Measurements from ENCODE around the gene PINLYP.
A peak's percentile ranks its signal among the peaks of the same experiment; 100 is the strongest.

PINLYP gene

GRCh38 chr19:43560687-43561086 is 14.9 kb upstream of the PINLYP start:
- peak; percentile 8 to 60 for DNase-seq (ENCODE audit: low read depth in 2 of 2)
- no peak overlapping the region for H3K4me3 ChIP-seq (replicated peaks in 1 of 2; ENCODE audit: low read depth in 2 of 2, low read length in 2 of 2)
- TF ChIP-seq CTCF (IDR thresholded peaks at IDR 0.05; ENCODE audit: low read depth, low read length): peak; percentile 39

GRCh38 chr19:43561139-43561970 is 14.2 kb upstream of the PINLYP start:
- H3K4me3 ChIP-seq (replicated peaks in 1 of 2; ENCODE audit: low read depth in 2 of 2, low read length in 2 of 2): no peak overlapping the region
- DNase-seq (ENCODE audit: low read depth in 2 of 2): no peak
- no peak for TF ChIP-seq CTCF (IDR thresholded peaks at IDR 0.05; ENCODE audit: low read depth, low read length)

- TF ChIP-seq CTCF (IDR thresholded peaks at IDR 0.05; ENCODE audit: low read depth, low read length): no peak
- H3K4me3 ChIP-seq (replicated peaks in 1 of 2; ENCODE audit: low read depth in 2 of 2, low read length in 2 of 2): no peak overlapping the region
- DNase-seq (ENCODE audit: low read depth in 2 of 2): no peak
Observed at GRCh38 chr19:43562226-43562697, 13.3 kb upstream of the PINLYP start.

- DNase-seq (ENCODE audit: low read depth in 2 of 2): peak; percentile 86 to 87
- TF ChIP-seq CTCF (IDR thresholded peaks at IDR 0.05; ENCODE audit: low read depth, low read length): no peak
- H3K4me3 ChIP-seq (replicated peaks in 1 of 2; ENCODE audit: low read depth in 2 of 2, low read length in 2 of 2): no peak overlapping the region
Observed at GRCh38 chr19:43562698-43563241, 12.8 kb upstream of the PINLYP start.

- DNase-seq (ENCODE audit: low read depth in 2 of 2): no peak
- no peak for TF ChIP-seq CTCF (IDR thresholded peaks at IDR 0.05; ENCODE audit: low read depth, low read length)
- no peak overlapping the region for H3K4me3 ChIP-seq (replicated peaks in 1 of 2; ENCODE audit: low read depth in 2 of 2, low read length in 2 of 2)
Observed at GRCh38 chr19:43563816-43564457, 11.7 kb upstream of the PINLYP start.

- H3K4me3 ChIP-seq (replicated peaks in 1 of 2; ENCODE audit: low read depth in 2 of 2, low read length in 2 of 2): no peak overlapping the region
- TF ChIP-seq CTCF (IDR thresholded peaks at IDR 0.05; ENCODE audit: low read depth, low read length): no peak
- peak in 1 of 2 donors; percentile 15 for DNase-seq (ENCODE audit: low read depth in 2 of 2)
Observed at GRCh38 chr19:43564800-43565199, 10.8 kb upstream of the PINLYP start.
